K562 (cell line): ENCODE measurements around the gene ACER1.

Experiments
- BCL6 ChIP-seq: fragments of 250-450 bp; sonication (Bioruptor Pico); IDR thresholded peaks from 2 replicates; pipeline ENCODE4 v1.4.0; 2020
- ELF1 ChIP-seq: fragments of 200-800 bp; sonication (Bioruptor generic); IDR thresholded peaks from 2 replicates; pipeline ENCODE4 v1.6.1; 2016; ENCODE audit warnings: missing genetic modification characterization, missing compliant biosample characterization
- EZH2 ChIP-seq: IDR thresholded peaks from 2 replicates; pipeline ENCODE4 v1.6.1; 2012; ENCODE audit warnings: low read depth, mild to moderate bottlenecking, inconsistent platforms, low read length, borderline replicate concordance
- HNRNPLL ChIP-seq: fragments of 200-400 bp; formaldehyde crosslinking; IDR thresholded peaks from 2 replicates; pipeline ENCODE4 v1.6.1; 2017; ENCODE audit warnings: low read length, low read depth, mild to moderate bottlenecking; ENCODE audit not compliant: poor library complexity, severe bottlenecking
- PHB2 ChIP-seq: fragments of 450-650 bp; IDR thresholded peaks from 2 replicates; pipeline ENCODE4 v1.6.1; 2017; ENCODE audit warnings: low read depth
- POLR2G ChIP-seq: fragments of 200-400 bp; formaldehyde crosslinking; IDR thresholded peaks from 2 replicates; pipeline ENCODE4 v1.6.1; 2017; ENCODE audit warnings: low read depth, mild to moderate bottlenecking, antibody characterized with exemption, low read length, moderate library complexity
- PPARD ChIP-seq: fragments of 250-450 bp; sonication (Bioruptor Pico); IDR thresholded peaks from 2 replicates; pipeline ENCODE4 v1.8.0; 2022; ENCODE audit warnings: inconsistent platforms, mild to moderate bottlenecking, moderate library complexity
- PTTG1 ChIP-seq: fragments of 450-650 bp; IDR thresholded peaks from 2 replicates; pipeline ENCODE4 v1.6.1; 2016; ENCODE audit warnings: low read depth, mild to moderate bottlenecking, missing genetic modification characterization, missing compliant biosample characterization
- ZFX ChIP-seq: sonication (generic); formaldehyde crosslinking; IDR thresholded peaks from 2 replicates; pipeline ENCODE4 v1.8.0; 2022; ENCODE audit warnings: mild to moderate bottlenecking, missing genetic modification reagents, moderate library complexity
- ZNF24 ChIP-seq: fragments of 450-650 bp; IDR thresholded peaks from 2 replicates; pipeline ENCODE4 v1.6.1; 2016
- TF ChIP-seq, protein P1 (sequence below), 2 experiments: fragments of 450-650 bp; conservative IDR thresholded peaks; 2 replicates each; pipeline ENCODE4 v1.6.1; 2017; ENCODE audit warnings: mild to moderate bottlenecking in 2 of 2, moderate library complexity in 2 of 2
- TF ChIP-seq, protein P2 (sequence below), 3 experiments: IDR thresholded peaks in 2 of 3; conservative IDR thresholded peaks in 1 of 3; 2 replicates each; pipeline ENCODE4 v1.5.1; 2011 to 2012; ENCODE audit warnings: low read length in 3 of 3, mild to moderate bottlenecking in 3 of 3, control low read depth in 2 of 3, improper control_type of control experiment in 1 of 3, inconsistent platforms in 1 of 3, low read depth in 1 of 3, mixed read lengths in 1 of 3, moderate library complexity in 1 of 3; ENCODE audit not compliant: insufficient read depth in 2 of 3

- TF ChIP-seq ZFX (CRISPR knock-in tag), result no peak
- TF ChIP-seq PTTG1 (tag), result no peak
- no peak for TF ChIP-seq BCL6 (CRISPR knock-in tag)
- TF ChIP-seq, protein P1, sequence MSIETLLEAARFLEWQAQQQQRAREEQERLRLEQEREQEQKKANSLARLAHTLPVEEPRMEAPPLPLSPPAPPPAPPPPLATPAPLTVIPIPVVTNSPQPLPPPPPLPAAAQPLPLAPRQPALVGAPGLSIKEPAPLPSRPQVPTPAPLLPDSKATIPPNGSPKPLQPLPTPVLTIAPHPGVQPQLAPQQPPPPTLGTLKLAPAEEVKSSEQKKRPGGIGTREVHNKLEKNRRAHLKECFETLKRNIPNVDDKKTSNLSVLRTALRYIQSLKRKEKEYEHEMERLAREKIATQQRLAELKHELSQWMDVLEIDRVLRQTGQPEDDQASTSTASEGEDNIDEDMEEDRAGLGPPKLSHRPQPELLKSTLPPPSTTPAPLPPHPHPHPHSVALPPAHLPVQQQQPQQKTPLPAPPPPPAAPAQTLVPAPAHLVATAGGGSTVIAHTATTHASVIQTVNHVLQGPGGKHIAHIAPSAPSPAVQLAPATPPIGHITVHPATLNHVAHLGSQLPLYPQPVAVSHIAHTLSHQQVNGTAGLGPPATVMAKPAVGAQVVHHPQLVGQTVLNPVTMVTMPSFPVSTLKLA (conservative IDR thresholded peaks at IDR 0.05), result 0 out of 4 replicates have a peak, but pooled peaks of 1 of the 2 experiments have one; percentile 39
- TF ChIP-seq ELF1 (tag), result 0 out of 2 replicates have a peak, but pooled peaks have one; percentile 47
- no peak for TF ChIP-seq HNRNPLL
- no peak; the same call in 1 of the 2 replicates for TF ChIP-seq POLR2G
- TF ChIP-seq EZH2, result no peak
- TF ChIP-seq PHB2, result no peak
- TF ChIP-seq, protein P2, sequence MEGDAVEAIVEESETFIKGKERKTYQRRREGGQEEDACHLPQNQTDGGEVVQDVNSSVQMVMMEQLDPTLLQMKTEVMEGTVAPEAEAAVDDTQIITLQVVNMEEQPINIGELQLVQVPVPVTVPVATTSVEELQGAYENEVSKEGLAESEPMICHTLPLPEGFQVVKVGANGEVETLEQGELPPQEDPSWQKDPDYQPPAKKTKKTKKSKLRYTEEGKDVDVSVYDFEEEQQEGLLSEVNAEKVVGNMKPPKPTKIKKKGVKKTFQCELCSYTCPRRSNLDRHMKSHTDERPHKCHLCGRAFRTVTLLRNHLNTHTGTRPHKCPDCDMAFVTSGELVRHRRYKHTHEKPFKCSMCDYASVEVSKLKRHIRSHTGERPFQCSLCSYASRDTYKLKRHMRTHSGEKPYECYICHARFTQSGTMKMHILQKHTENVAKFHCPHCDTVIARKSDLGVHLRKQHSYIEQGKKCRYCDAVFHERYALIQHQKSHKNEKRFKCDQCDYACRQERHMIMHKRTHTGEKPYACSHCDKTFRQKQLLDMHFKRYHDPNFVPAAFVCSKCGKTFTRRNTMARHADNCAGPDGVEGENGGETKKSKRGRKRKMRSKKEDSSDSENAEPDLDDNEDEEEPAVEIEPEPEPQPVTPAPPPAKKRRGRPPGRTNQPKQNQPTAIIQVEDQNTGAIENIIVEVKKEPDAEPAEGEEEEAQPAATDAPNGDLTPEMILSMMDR (IDR thresholded peaks at IDR 0.05 in 2 of 3, conservative IDR thresholded peaks at IDR 0.05 in 1 of 3; ENCODE audit: insufficient read depth in 2 of 3, low read depth in 1 of 3, low read length in 3 of 3), result no peak
- no peak for TF ChIP-seq PPARD
- TF ChIP-seq ZNF24, result no peak
Measured at GRCh38 chr19:6273701-6274601, 59.5 kb downstream of the ACER1 start.
